ENCODE data around the gene BCAS1. TPM values are rescaled to one million over a fixed set of nuclear protein-coding genes. Genes with fewer than 3 reads are reported as not detected.

BCAS1 gene
- total and polyA plus RNA-seq, 2 donors (not counting 3 experiments of a cell fraction or from before 2014, with no cell fraction given) = not detected

DNA sequence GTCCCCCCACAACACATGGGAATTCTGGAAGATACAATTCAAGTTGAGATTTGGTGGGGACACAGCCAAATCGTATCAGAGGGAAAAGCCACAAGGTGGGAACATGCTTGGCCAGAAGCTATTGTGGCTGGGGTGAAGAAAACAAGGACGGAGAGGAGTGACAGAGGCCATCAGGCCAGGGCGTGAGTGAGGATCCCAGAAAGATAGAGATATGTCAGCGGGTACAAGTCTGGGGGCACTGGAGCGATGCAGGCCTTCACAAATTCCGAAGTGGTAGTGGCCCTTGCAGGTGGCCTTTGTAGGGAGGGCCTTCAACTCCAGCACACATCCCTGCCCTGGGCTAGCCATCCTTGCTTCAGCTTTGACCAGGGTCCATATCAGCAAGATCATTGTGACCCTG, 159.1 kb downstream of the BCAS1 start:
- no peak overlapping the region for H3K27ac ChIP-seq (ENCODE audit: insufficient read depth, low read depth, low read length)
- no peaks in the 10 kb centered on the region for H4K20me1 ChIP-seq (replicated peaks; ENCODE audit: control insufficient read depth, extremely low read depth, insufficient read depth, low read length)
- ChIA-PET POLR2A (no interaction called here), CTCF (interaction anchor here (0.8 to 2.0 kb wide), 3 partner anchors 10 to 332 kb away, joined by 3 to 9 read pairs (median 3); no protein-coding TSS in a partner anchor)
- TF ChIP-seq JUN (IDR thresholded peaks at IDR 0.05; ENCODE audit: borderline replicate concordance, insufficient read depth, insufficient read length, low read depth) = no peak
- TF ChIP-seq EZH2 (IDR thresholded peaks at IDR 0.05; ENCODE audit: borderline replicate concordance, low read depth, low read length, severe bottlenecking) = no peak
- no peak for TF ChIP-seq FOS (IDR thresholded peaks at IDR 0.05; ENCODE audit: borderline replicate concordance, insufficient read depth, low read length)
- TF ChIP-seq CTCF (IDR thresholded peaks at IDR 0.05; ENCODE audit: extremely low read depth in 1 of 2, insufficient read depth in 1 of 2, low read depth in 1 of 2, low read length in 2 of 2) = no peak
- TF ChIP-seq MYC (IDR thresholded peaks at IDR 0.05; ENCODE audit: low read depth, low read length) = no peak
- no peak for TF ChIP-seq POLR2AphosphoS5 (IDR thresholded peaks at IDR 0.05; ENCODE audit: insufficient read depth, low read depth, low read length)
- FAIRE-seq (no peak), DNase-seq (ENCODE audit: low read depth, low spot score) (no peak)
- intact Hi-C loops (cut with micrococcal nuclease) (no loop called here), dilution Hi-C loops (cut with MboI; ENCODE audit: extremely low pct_ligation_motif_present, low sequenced_read_pairs) (no loop called here)
- no peak overlapping the region for H3K4me3 ChIP-seq (replicated peaks in 1 of 3; ENCODE audit: insufficient read depth in 1 of 3, low read depth in 1 of 3, low read length in 3 of 3)
- no peaks in the 10 kb centered on the region for H3K9me1 ChIP-seq (replicated peaks; ENCODE audit: control insufficient read depth, extremely low read depth, insufficient read depth, low read length)
- no TSS peak for BruUV-seq (replicated peaks)
- H3K9ac ChIP-seq (replicated peaks; ENCODE audit: extremely low read depth, insufficient read depth, low read length) = no peak overlapping the region
- no peaks in the 10 kb centered on the region for H3K36me3 ChIP-seq (ENCODE audit: control insufficient read depth in 2 of 2, extremely low read depth in 1 of 2, insufficient read depth in 2 of 2, low read length in 2 of 2)
- H2AFZ ChIP-seq (ENCODE audit: low read depth, low read length) = no peak overlapping the region
- H3K9me3 ChIP-seq (replicated peaks; ENCODE audit: control insufficient read depth, insufficient read depth, low read length) = no peaks in the 10 kb centered on the region
- no peaks in the 10 kb centered on the region for H3K27me3 ChIP-seq (ENCODE audit: control insufficient read depth in 2 of 2, insufficient read depth in 2 of 2, low read length in 2 of 2)
- H3K4me2 ChIP-seq (ENCODE audit: insufficient read depth, low read length) = no peak overlapping the region
- H3K79me2 ChIP-seq (ENCODE audit: control insufficient read depth, insufficient read depth, low read length) = no peaks in the 10 kb centered on the region
- H3K4me1 ChIP-seq (ENCODE audit: control insufficient read depth, extremely low read depth, insufficient read depth, low read length) = peaks cover 13% of the 10 kb centered on the region
